Heart right ventricle (tissue), 16 donors: ENCODE results near the gene LAMB2. TPM values are rescaled to one million over a fixed set of nuclear protein-coding genes. Genes with fewer than 3 reads are reported as not detected.

Source experiments
- ATAC-seq, 8 donors: fragments of 200-7000 bp; cut with Tn5 transposase; one replicate each; pipeline ENCODE4 v1.9.1; 2020; ENCODE audit warnings: mild to moderate bottlenecking in 8 of 8, moderate library complexity in 8 of 8, moderate number of reproducible peaks in 1 of 8
- DNase-seq, 2 donors: peaks; one replicate each; pipeline ENCODE4 v3.0.0-alpha.2; 2020
- H3K27ac ChIP-seq, 10 donors: fragments of 200-600 bp; sonication (generic) in 2 of 10; one replicate each; pipeline versions ENCODE4 v1.5.0 to v1.8.0; 2020 to 2022; ENCODE audit warnings: mild to moderate bottlenecking in 3 of 10
- H3K27me3 ChIP-seq, 7 donors: fragments of 200-600 bp; one replicate each; pipeline ENCODE4 v1.8.0; 2021 to 2022; ENCODE audit warnings: mild to moderate bottlenecking in 2 of 7
- H3K36me3 ChIP-seq, 9 donors: fragments of 200-600 bp; sonication (generic) in 1 of 9; one replicate each; pipeline versions ENCODE4 v1.5.0 to v1.8.0; 2020 to 2022; ENCODE audit warnings: mild to moderate bottlenecking in 2 of 9
- H3K4me1 ChIP-seq, 9 donors: fragments of 200-600 bp; sonication (generic) in 1 of 9; one replicate each; pipeline versions ENCODE4 v1.5.0 to v1.8.0; 2020 to 2022; ENCODE audit warnings: mild to moderate bottlenecking in 4 of 9
- H3K4me3 ChIP-seq, 10 donors: fragments of 200-600 bp; sonication (generic) in 2 of 10; one replicate each; pipeline versions ENCODE4 v1.5.0 to v1.8.0; 2020 to 2022; ENCODE audit warnings: mild to moderate bottlenecking in 7 of 10, moderate library complexity in 2 of 10
- H3K9me3 ChIP-seq, 11 donors: fragments of 200-600 bp in 10 of 11; sonication (generic) in 2 of 11; one replicate each; pipeline versions ENCODE4 v1.5.0 to v1.8.0; 2013 to 2022; ENCODE audit warnings: mild to moderate bottlenecking in 2 of 11, control low read depth in 1 of 11, moderate library complexity in 1 of 11
- CTCF ChIP-seq, 9 donors: fragments of 200-600 bp; sonication (generic) in 2 of 9; IDR thresholded peaks; one replicate each; pipeline versions ENCODE4 v1.5.0 to v1.8.0; 2021 to 2022; ENCODE audit warnings: antibody characterized with exemption in 9 of 9, mild to moderate bottlenecking in 5 of 9, moderate library complexity in 1 of 9
- WGBS, 2 donors: extraction: QIAGEN DNeasy Blood & Tissue Kit; methylation state at CpG; one replicate each; pipeline ENCODE4 v1.1.7; 2013; ENCODE audit warnings: inconsistent platforms in 1 of 2; 5-methylcytosine and 5-hydroxymethylcytosine counted together
- intact Hi-C, 10 donors: fragments of 100-400 bp; cut with DNase I; formaldehyde crosslinking; loops; one replicate each; pipeline versions ENCODE4 v1.11.1 to v1.14.2; 2022
- polyA plus RNA-seq, 2 donors: library from polyadenylated mRNA; stranded (reverse); fragments of 200-250 nt; gene quantifications; one replicate each; pipeline ENCODE4 v1.2.3, GENCODE V29; 2013
- total RNA-seq, 10 donors: library from RNA; stranded (reverse); fragmentation: NEBNext Ultra II Directional in 3 of 10; extraction: Animal tissue kit (Norgen Biotek cat#: 25700) in 3 of 10; gene quantifications; one replicate each; pipeline versions ENCODE4 v1.2.1 to v1.2.4, GENCODE V29; 2021 to 2023
- donor health status: Arrhythmogenic right ventricular cardiomyopathy.
- donor health status: ischemic (EF 13 %, LVEDD 7.1; RV severe dilation, severe dysfunction).
- donor health status: healthy with polysubstance abuse.
- donor health status: DM: no; HTN: yes; CAD: no.
- donor health status: DM: no; HTN: no; CAD: no.
- donor health status: ischemic (EF 25% LVEDD 6.9; RV normal size, moderate dysfunction).
- donor health status: ischemic (EF 25% LVEDD 5.7; RV mildly dilated, moderate dysfunction).
- donor health status: healthy.
- donor health status: DM: yes; HTN: yes; CAD: no.
- donor health status: Ischemic cardiomyopathy.
- donor health status: ischemic (EF 35%, LVEDD 5.7; RV mildly dilated, moderate dysfunction).
- donor health status: nonischemic (EF 11% LVEDD 7.7; RV severe dilation, severe dysfunction).
- donor health status: DM: yes; HTN: yes; CAD: no.
- donor health status: PGD.
- donor health status: ischemic (EF 29% LVEDD 5.4; RV normal size, mild dysfunction).
- donor health status: nonischemic (EF 23%, LVEDD 6.1; RV moderate dilation, normal function).

LAMB2 gene
- total and polyA plus RNA-seq, 12 donors: 423 to 1,204 (median 776) TPM

GRCh38 chr3:49092938-49093852 is 39.7 kb downstream of the LAMB2 start:
- Histone ChIP-seq H3K4me1 (peaks cover 16 to 62% (median 51%) of the 10 kb centered on the region in 9 donors), H3K27ac (peak overlapping the region; percentile 84 to 98 (median 94)), H3K36me3 (peaks cover 0 to 53% (median 18%) of the 10 kb centered on the region in 9 donors), H3K4me3 (peak overlapping the region; percentile 71 to 99 (median 90)), H3K9me3 (no peaks in the 10 kb centered on the region), H3K27me3 (no peaks in the 10 kb centered on the region)
- 0 to 1% methylated on average over 85 to 86 of the region's 86 CpGs for WGBS, 2 donors
- intact Hi-C loops: loop anchor here in 4 of 10 donors (5.0 to 10.0 kb wide), 3 partner anchors 39 to 106 kb away; partner anchors contain the start of genes LAMB2 (in 2 of the 4) and P4HTM (in 1 of the 4)
- no peak for TF ChIP-seq CTCF (IDR thresholded peaks at IDR 0.05)
- DNase-seq (peak; percentile 80 to 81), ATAC-seq (peak; percentile 37 to 71 (median 49))

GRCh38 chr3:49081429-49081828 is 51.4 kb downstream of the LAMB2 start:
- H3K36me3 ChIP-seq: peaks cover 0 to 72% (median 9%) of the 10 kb centered on the region in 9 donors
- no peak for ATAC-seq
- no peaks in the 10 kb centered on the region for H3K27me3 ChIP-seq
- WGBS, 2 donors: 97% methylated on average over 8 of the region's 8 CpGs
- TF ChIP-seq CTCF (IDR thresholded peaks at IDR 0.05): no peak
- H3K4me1 ChIP-seq: peaks cover 0 to 26% (median 0%) of the 10 kb centered on the region in 9 donors
- no peaks in the 10 kb centered on the region for H3K9me3 ChIP-seq
- intact Hi-C loops: no loop called here
- no peak overlapping the region for H3K4me3 ChIP-seq
- no peak overlapping the region for H3K27ac ChIP-seq
- no peak for DNase-seq

GRCh38 chr3:49079270-49079669 is 53.6 kb downstream of the LAMB2 start:
- peaks cover 0 to 72% (median 30%) of the 10 kb centered on the region in 9 donors for H3K36me3 ChIP-seq
- WGBS, 2 donors: 94 to 95% methylated on average over 2 of the region's 2 CpGs
- H3K27ac ChIP-seq: no peak overlapping the region
- no peaks in the 10 kb centered on the region for H3K9me3 ChIP-seq
- H3K4me1 ChIP-seq: peaks cover 0 to 18% (median 0%) of the 10 kb centered on the region in 9 donors
- no peak for ATAC-seq
- TF ChIP-seq CTCF (IDR thresholded peaks at IDR 0.05): no peak
- no peak for DNase-seq
- H3K27me3 ChIP-seq: no peaks in the 10 kb centered on the region
- no peak overlapping the region for H3K4me3 ChIP-seq
- intact Hi-C loops: no loop called here

- Histone ChIP-seq H3K27ac (no peak overlapping the region), H3K4me1 (peaks cover 0 to 18% (median 0%) of the 10 kb centered on the region in 9 donors), H3K4me3 (no peak overlapping the region), H3K36me3 (peaks cover 0 to 87% (median 54%) of the 10 kb centered on the region in 9 donors), H3K27me3 (no peaks in the 10 kb centered on the region), H3K9me3 (no peaks in the 10 kb centered on the region)
- peak in 1 of 8 donors; percentile 39 for ATAC-seq
- 86 to 88% methylated on average over 4 of the region's 4 CpGs for whole genome bisulfite sequencing, 2 donors
- intact Hi-C loops: no loop called here
- TF ChIP-seq CTCF (IDR thresholded peaks at IDR 0.05): no peak
- DNase-seq: no peak
These were observed 56.2 kb downstream of the LAMB2 start for GRCh38 chr3:49076646-49077045.
